SK-N-SH (cell line): ENCODE measurements around the gene MRPL54. TPM values are rescaled to one million over a fixed set of nuclear protein-coding genes. Genes with fewer than 3 reads are reported as not detected.

Experiments
- CTCF ChIA-PET: fragments of 300-600, 350-600 bp; formaldehyde crosslinking; extraction: SDS; loops from one replicate; lab custom pipeline; 2021; lab: Yijun Ruan, JAX
- POLR2A ChIA-PET: fragments of 350-600 bp; sonication (Branson Sonifier 250); formaldehyde crosslinking; extraction: SDS; loops from one replicate; lab custom pipeline; 2020; ENCODE audit warnings: antibody characterized with exemption, inconsistent platforms; lab: Yijun Ruan, JAX
- DNase-seq: peaks from one replicate; pipeline ENCODE4 v3.0.0; 2012
- H2AFZ ChIP-seq: fragments of 200-600 bp; sonication (generic); 2 replicates; pipeline ENCODE4 v1.8.1; 2016; ENCODE audit warnings: antibody characterized with exemption, mild to moderate bottlenecking, low read depth
- H3F3A ChIP-seq: fragments of 200-600 bp; sonication (generic); replicated peaks from 2 replicates; pipeline ENCODE3; 2016; ENCODE audit warnings: antibody characterized with exemption, mild to moderate bottlenecking; ENCODE audit not compliant: insufficient read depth
- H3K27ac ChIP-seq, 2 experiments: fragments of 200-500 bp in 1 of 2; fragments of 200-600 bp in 1 of 2; sonication (Bioruptor generic) in 1 of 2; sonication (generic), shearing (Covaris generic) in 1 of 2; 2 replicates each; pipeline versions ENCODE4 v1.5.1 to v1.6.1; 2014 to 2016; ENCODE audit warnings: low read depth in 2 of 2, inconsistent platforms in 1 of 2, low read length in 1 of 2, mild to moderate bottlenecking in 1 of 2, mixed read lengths in 1 of 2
- H3K27me3 ChIP-seq: fragments of 200-600 bp; sonication (generic), shearing (Covaris generic); 2 replicates; pipeline ENCODE4 v1.6.1; 2016; ENCODE audit warnings: mixed run types; ENCODE audit not compliant: insufficient read depth
- H3K36me3 ChIP-seq, 2 experiments: fragments of 200-500 bp in 1 of 2; fragments of 200-600 bp in 1 of 2; sonication (Bioruptor generic) in 1 of 2; sonication (generic) in 1 of 2; replicated peaks in 1 of 2; 2 replicates each; pipeline versions ENCODE3 to v1.5.1; 2014 to 2016; ENCODE audit warnings: low read length in 1 of 2, mild to moderate bottlenecking in 1 of 2; ENCODE audit not compliant: insufficient read depth in 2 of 2, control insufficient read depth in 1 of 2
- H3K4me1 ChIP-seq, 2 experiments: fragments of 200-500 bp in 1 of 2; fragments of 200-600 bp in 1 of 2; sonication (Bioruptor generic) in 1 of 2; sonication (generic), shearing (Covaris generic) in 1 of 2; 2 replicates each; pipeline versions ENCODE4 v1.5.1 to v1.6.1; 2014 to 2016; ENCODE audit warnings: low read depth in 1 of 2, low read length in 1 of 2, mixed run types in 1 of 2; ENCODE audit not compliant: insufficient read depth in 2 of 2, control insufficient read depth in 1 of 2
- H3K4me2 ChIP-seq: fragments of 200-600 bp; sonication (generic), shearing (Covaris generic); 2 replicates; pipeline ENCODE4 v1.6.1; 2017; ENCODE audit warnings: mixed run types
- H3K4me3 ChIP-seq, 2 experiments: fragments of 200-500 bp in 1 of 2; fragments of 200-600 bp in 1 of 2; sonication (Bioruptor generic) in 1 of 2; sonication (generic), shearing (Covaris generic) in 1 of 2; 2 replicates each; pipeline versions ENCODE4 v1.5.1 to v1.8.1; 2014 to 2016; ENCODE audit warnings: low read depth in 2 of 2, inconsistent platforms in 1 of 2, low read length in 1 of 2, mild to moderate bottlenecking in 1 of 2, mixed read lengths in 1 of 2, moderate library complexity in 1 of 2
- H3K79me2 ChIP-seq: fragments of 200-600 bp; sonication (generic); 2 replicates; pipeline ENCODE4 v1.8.1; 2017; ENCODE audit warnings: mild to moderate bottlenecking; ENCODE audit not compliant: insufficient read depth
- H3K9ac ChIP-seq: fragments of 200-600 bp; sonication (generic); 2 replicates; pipeline ENCODE4 v1.6.1; 2017; ENCODE audit warnings: mixed run types
- H3K9me2 ChIP-seq: fragments of 200-600 bp; sonication (generic); 2 replicates; pipeline ENCODE4 v1.6.1; 2017; ENCODE audit warnings: mixed run types
- H3K9me3 ChIP-seq: fragments of 200-600 bp; sonication (generic); 2 replicates; pipeline ENCODE4 v1.6.1; 2017; ENCODE audit warnings: mixed run types, mild to moderate bottlenecking, moderate library complexity
- H4K20me1 ChIP-seq: fragments of 200-600 bp; sonication (generic); 2 replicates; pipeline ENCODE4 v1.6.1; 2017; ENCODE audit warnings: mild to moderate bottlenecking, mixed run types; ENCODE audit not compliant: insufficient read depth
- EP300 ChIP-seq, 2 experiments: IDR thresholded peaks; 2 replicates each; pipeline versions ENCODE4 v1.4.0 to v1.6.1; 2012; ENCODE audit warnings: borderline replicate concordance in 1 of 2, low read depth in 1 of 2, low read length in 1 of 2
- EZH2phosphoT487 ChIP-seq: fragments of 200-600 bp; sonication (generic); IDR thresholded peaks from 2 replicates; pipeline ENCODE4 v1.6.1; 2017; ENCODE audit warnings: low read depth, mixed run types, mild to moderate bottlenecking, antibody characterized with exemption, moderate library complexity, borderline replicate concordance
- FOSL2 ChIP-seq: IDR thresholded peaks from 2 replicates; pipeline ENCODE4 v1.4.0; 2012; ENCODE audit warnings: low read depth, mild to moderate bottlenecking, moderate library complexity, borderline replicate concordance
- FOXJ3 ChIP-seq: sonication (generic); formaldehyde crosslinking; IDR thresholded peaks from 2 replicates; pipeline ENCODE4 v1.5.1; 2020; ENCODE audit warnings: mild to moderate bottlenecking, missing genetic modification reagents
- FOXM1 ChIP-seq: IDR thresholded peaks from 2 replicates; pipeline ENCODE4 v1.4.0; 2012; ENCODE audit warnings: low read depth, mild to moderate bottlenecking
- JUND ChIP-seq: IDR thresholded peaks from 2 replicates; pipeline ENCODE4 v1.4.0; 2012
- MAX ChIP-seq: IDR thresholded peaks from 2 replicates; pipeline ENCODE4 v1.4.0; 2012; ENCODE audit warnings: low read depth
- MEF2A ChIP-seq: IDR thresholded peaks from 2 replicates; pipeline ENCODE4 v1.4.0; 2012; ENCODE audit warnings: low read depth, borderline replicate concordance
- NFIC ChIP-seq: IDR thresholded peaks from 2 replicates; pipeline ENCODE4 v1.4.0; 2012; ENCODE audit warnings: borderline replicate concordance
- RAD21 ChIP-seq: IDR thresholded peaks from 2 replicates; pipeline ENCODE4 v1.6.1; 2012; ENCODE audit warnings: mild to moderate bottlenecking, low read length
- SMC3 ChIP-seq: IDR thresholded peaks from 2 replicates; pipeline ENCODE4 v1.6.1; 2012; ENCODE audit warnings: low read depth, low read length, improper control_type of control experiment
- TAF1 ChIP-seq: IDR thresholded peaks from 2 replicates; pipeline ENCODE4 v1.6.1; 2012; ENCODE audit warnings: low read depth, mild to moderate bottlenecking, low read length, moderate library complexity, borderline replicate concordance
- TEAD4 ChIP-seq: IDR thresholded peaks from 2 replicates; pipeline ENCODE4 v1.4.0; 2012; ENCODE audit warnings: mild to moderate bottlenecking, borderline replicate concordance; ENCODE audit not compliant: insufficient read depth
- WGBS: methylation state at CpG from one replicate; pipeline ENCODE4 v1.1.6; 2017; ENCODE audit warnings: low lambda C conversion rate; 5-methylcytosine and 5-hydroxymethylcytosine counted together
- polyA plus RNA-seq, 3 experiments: library from polyadenylated mRNA; depleted of rRNA; stranded (reverse); fragments of >200 nt; gene quantifications; 2 replicates each; pipeline ENCODE4 v1.2.3, GENCODE V29; 2012
- TF ChIP-seq, protein P1 (sequence below): fragments of 200-600 bp; sonication (generic); IDR thresholded peaks from 2 replicates; pipeline ENCODE4 v1.6.1; 2017; ENCODE audit warnings: antibody characterized with exemption, mild to moderate bottlenecking, moderate library complexity
- TF ChIP-seq, protein P2 (sequence below): IDR thresholded peaks from 2 replicates; pipeline ENCODE4 v1.4.0; 2012; ENCODE audit warnings: low read depth, borderline replicate concordance
- TF ChIP-seq, protein P3 (sequence below): fragments of 150-350 bp; IDR thresholded peaks from 2 replicates; pipeline ENCODE4 v1.6.1; 2016; ENCODE audit warnings: mild to moderate bottlenecking, low read depth, low read length

The MRPL54 gene
- polyA plus RNA-seq, 1 of the 3 experiments (the other 2 are of a cell fraction) = 125 TPM

DNA sequence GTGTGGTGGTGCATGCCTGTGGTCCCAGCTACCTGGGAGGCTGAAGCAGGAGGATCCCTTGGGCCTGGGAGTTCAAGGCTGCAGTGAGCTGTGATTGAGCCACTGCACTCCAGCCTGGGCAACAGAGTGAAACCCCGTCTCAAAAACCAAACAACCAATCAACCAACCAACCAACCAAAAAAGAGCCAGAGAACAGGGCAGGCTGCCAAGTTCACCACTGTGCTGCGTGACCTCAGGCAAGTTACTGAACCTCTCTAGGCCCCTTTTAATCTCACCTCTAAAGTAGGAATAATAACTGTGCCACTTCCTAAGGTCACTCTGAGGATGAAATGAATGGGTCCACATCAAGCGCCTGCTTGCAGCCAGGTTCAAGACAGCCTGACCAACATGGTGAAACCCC lies 37.4 kb upstream of the MRPL54 start:
- Histone ChIP-seq H3K9me2 (no peaks in the 10 kb centered on the region), H2AFZ (no peak overlapping the region), H4K20me1 (no peaks in the 10 kb centered on the region), H3K9me3 (no peaks in the 10 kb centered on the region), H3F3A (no peaks in the 10 kb centered on the region), H3K9ac (no peak overlapping the region), H3K27me3 (peaks cover 13% of the 10 kb centered on the region), H3K4me2 (no peak overlapping the region), H3K27ac (no peak overlapping the region), H3K4me3 (no peak overlapping the region), H3K79me2 (no peaks in the 10 kb centered on the region), H3K4me1 (peaks cover 0 to 2% of the 10 kb centered on the region in 2 experiments; a peak in 1 of 4 replicates), H3K36me3 (no peaks in the 10 kb centered on the region)
- DNase-seq = no peak
- WGBS = 52% methylated on average over 3 of the region's 3 CpGs
- ChIA-PET CTCF (interaction anchor here (0.7 to 1.4 kb wide), 5 partner anchors 22 to 180 kb away, joined by 3 to 5 read pairs (median 3); partner anchors contain the start of gene PIP5K1C), POLR2A (interaction anchor here (0.6 kb wide), 1 partner anchor 22 kb away, joined by 3 read pairs; no protein-coding TSS in a partner anchor)
- TF ChIP-seq FOXJ3 (CRISPR knock-in tag) = no peak
- no peak for TF ChIP-seq TEAD4
- no peak for TF ChIP-seq NFIC
- no peak for TF ChIP-seq FOXM1
- no peak for TF ChIP-seq EZH2phosphoT487

GRCh38 chr19:3725640-3726310 lies 36.7 kb upstream of the MRPL54 start:
- H3K79me2 ChIP-seq = no peaks in the 10 kb centered on the region
- H3K9me3 ChIP-seq = no peaks in the 10 kb centered on the region
- 29% methylated on average over 12 of the region's 14 CpGs for WGBS
- TF ChIP-seq SMC3 (no peak), RAD21 (no peak)
- H4K20me1 ChIP-seq = no peaks in the 10 kb centered on the region
- H3K9me2 ChIP-seq = no peaks in the 10 kb centered on the region
- POLR2A ChIA-PET = no interaction called here
- CTCF ChIA-PET = interaction anchor here (1.0 to 1.4 kb wide), 3 partner anchors 14 to 34 kb away, joined by 3 to 5 read pairs (median 3); partner anchors contain the start of gene PIP5K1C
- no peaks in the 10 kb centered on the region for H3F3A ChIP-seq
- H3K9ac ChIP-seq = no peak overlapping the region
- no peak overlapping the region for H3K27ac ChIP-seq
- peaks cover 13% of the 10 kb centered on the region for H3K27me3 ChIP-seq
- H3K4me2 ChIP-seq = no peak overlapping the region
- no peak overlapping the region for H3K4me3 ChIP-seq
- no peak overlapping the region for H2AFZ ChIP-seq
- no peaks in the 10 kb centered on the region for H3K36me3 ChIP-seq
- peaks cover 0 to 2% of the 10 kb centered on the region in 2 experiments; a peak in 1 of 4 replicates for H3K4me1 ChIP-seq
- peak; percentile 39 for DNase-seq

DNA sequence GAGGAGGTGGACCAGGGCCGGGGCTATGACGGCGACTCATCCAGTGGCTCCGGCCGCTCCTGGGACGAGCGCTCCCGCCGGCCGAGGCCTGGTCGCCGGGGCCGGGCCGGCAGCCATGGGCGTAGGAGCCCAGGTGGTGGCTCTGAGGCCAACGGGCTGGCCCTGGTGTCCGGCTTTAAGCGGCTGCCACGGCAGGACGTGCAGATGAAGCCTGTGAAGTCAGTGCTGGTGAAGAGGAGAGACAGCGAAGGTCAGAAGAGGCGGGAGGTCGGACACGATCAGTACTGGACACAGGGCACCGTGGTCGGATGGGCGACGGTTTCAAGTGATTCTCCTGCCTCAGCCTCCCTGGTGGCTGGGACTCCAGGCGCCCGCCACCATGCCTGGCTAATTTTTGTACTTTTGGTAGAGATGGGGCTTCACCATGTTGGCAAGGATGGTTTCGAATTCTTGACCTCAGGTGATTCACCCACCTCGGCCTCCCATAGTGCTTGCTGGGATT lies 32.0 kb upstream of the MRPL54 start:
- Histone ChIP-seq H3K27ac (no peak overlapping the region), H3K79me2 (no peaks in the 10 kb centered on the region), H3K9me3 (no peaks in the 10 kb centered on the region), H3K27me3 (peaks cover 26% of the 10 kb centered on the region; the same call in 1 of the 2 replicates), H2AFZ (no peak overlapping the region), H3K36me3 (no peaks in the 10 kb centered on the region), H3K9ac (no peak overlapping the region), H3K4me3 (no peak overlapping the region), H3K9me2 (no peaks in the 10 kb centered on the region), H3K4me1 (no peaks in the 10 kb centered on the region), H3K4me2 (no peak overlapping the region), H4K20me1 (no peaks in the 10 kb centered on the region), H3F3A (no peaks in the 10 kb centered on the region)
- DNase-seq = no peak
- POLR2A ChIA-PET = no interaction called here
- WGBS = 87% methylated on average over 17 of the region's 32 CpGs
- CTCF ChIA-PET = no interaction called here
- TF ChIP-seq JUND = no peak
- no peak for TF ChIP-seq MEF2A
- TF ChIP-seq FOSL2 = no peak
- TF ChIP-seq, protein P1, sequence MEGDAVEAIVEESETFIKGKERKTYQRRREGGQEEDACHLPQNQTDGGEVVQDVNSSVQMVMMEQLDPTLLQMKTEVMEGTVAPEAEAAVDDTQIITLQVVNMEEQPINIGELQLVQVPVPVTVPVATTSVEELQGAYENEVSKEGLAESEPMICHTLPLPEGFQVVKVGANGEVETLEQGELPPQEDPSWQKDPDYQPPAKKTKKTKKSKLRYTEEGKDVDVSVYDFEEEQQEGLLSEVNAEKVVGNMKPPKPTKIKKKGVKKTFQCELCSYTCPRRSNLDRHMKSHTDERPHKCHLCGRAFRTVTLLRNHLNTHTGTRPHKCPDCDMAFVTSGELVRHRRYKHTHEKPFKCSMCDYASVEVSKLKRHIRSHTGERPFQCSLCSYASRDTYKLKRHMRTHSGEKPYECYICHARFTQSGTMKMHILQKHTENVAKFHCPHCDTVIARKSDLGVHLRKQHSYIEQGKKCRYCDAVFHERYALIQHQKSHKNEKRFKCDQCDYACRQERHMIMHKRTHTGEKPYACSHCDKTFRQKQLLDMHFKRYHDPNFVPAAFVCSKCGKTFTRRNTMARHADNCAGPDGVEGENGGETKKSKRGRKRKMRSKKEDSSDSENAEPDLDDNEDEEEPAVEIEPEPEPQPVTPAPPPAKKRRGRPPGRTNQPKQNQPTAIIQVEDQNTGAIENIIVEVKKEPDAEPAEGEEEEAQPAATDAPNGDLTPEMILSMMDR = no peak
- no peak for TF ChIP-seq MAX
- no peak for TF ChIP-seq FOXJ3 (CRISPR knock-in tag)
- TF ChIP-seq EP300 (IDR thresholded peaks at IDR 0.05; ENCODE audit: borderline replicate concordance in 1 of 2, low read depth in 1 of 2, low read length in 1 of 2) = no peak
- TF ChIP-seq, protein P2, sequence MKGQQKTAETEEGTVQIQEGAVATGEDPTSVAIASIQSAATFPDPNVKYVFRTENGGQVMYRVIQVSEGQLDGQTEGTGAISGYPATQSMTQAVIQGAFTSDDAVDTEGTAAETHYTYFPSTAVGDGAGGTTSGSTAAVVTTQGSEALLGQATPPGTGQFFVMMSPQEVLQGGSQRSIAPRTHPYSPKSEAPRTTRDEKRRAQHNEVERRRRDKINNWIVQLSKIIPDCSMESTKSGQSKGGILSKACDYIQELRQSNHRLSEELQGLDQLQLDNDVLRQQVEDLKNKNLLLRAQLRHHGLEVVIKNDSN = no peak
- no peak for TF ChIP-seq TAF1
- TF ChIP-seq, protein P3, sequence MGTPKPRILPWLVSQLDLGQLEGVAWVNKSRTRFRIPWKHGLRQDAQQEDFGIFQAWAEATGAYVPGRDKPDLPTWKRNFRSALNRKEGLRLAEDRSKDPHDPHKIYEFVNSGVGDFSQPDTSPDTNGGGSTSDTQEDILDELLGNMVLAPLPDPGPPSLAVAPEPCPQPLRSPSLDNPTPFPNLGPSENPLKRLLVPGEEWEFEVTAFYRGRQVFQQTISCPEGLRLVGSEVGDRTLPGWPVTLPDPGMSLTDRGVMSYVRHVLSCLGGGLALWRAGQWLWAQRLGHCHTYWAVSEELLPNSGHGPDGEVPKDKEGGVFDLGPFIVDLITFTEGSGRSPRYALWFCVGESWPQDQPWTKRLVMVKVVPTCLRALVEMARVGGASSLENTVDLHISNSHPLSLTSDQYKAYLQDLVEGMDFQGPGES = no peak
